Upper lobe of left lung (tissue), 6 donors: Measurements from ENCODE around the gene DZIP1L. TPM values are rescaled to one million over a fixed set of nuclear protein-coding genes. Genes with fewer than 3 reads are reported as not detected.

Experiments used
- ATAC-seq, 2 donors: fragments of 200-7000 bp; cut with Tn5 transposase; one replicate each; pipeline ENCODE4 v1.9.1; 2022; ENCODE audit warnings: mild to moderate bottlenecking in 2 of 2, moderate library complexity in 2 of 2; ENCODE audit not compliant: low FRiP score in 2 of 2
- DNase-seq, 2 donors: peaks; one replicate each; pipeline ENCODE4 v3.0.0-alpha.2; 2019 to 2020
- H3K27ac ChIP-seq, 4 donors: fragments of 200-600 bp; sonication (generic); one replicate each; pipeline ENCODE4 v1.5.1; 2016 to 2019
- H3K27me3 ChIP-seq, 4 donors: fragments of 200-600 bp; sonication (generic); one replicate each; pipeline ENCODE4 v1.5.1; 2017 to 2019
- H3K36me3 ChIP-seq, 4 donors: fragments of 200-600 bp; sonication (generic); one replicate each; pipeline ENCODE4 v1.5.1; 2016 to 2019
- H3K4me1 ChIP-seq, 4 donors: fragments of 200-600 bp; sonication (generic); one replicate each; pipeline ENCODE4 v1.5.1; 2018 to 2019
- H3K4me3 ChIP-seq, 4 donors: fragments of 200-600 bp; sonication (generic); one replicate each; pipeline ENCODE4 v1.5.1; 2017 to 2019; ENCODE audit warnings: mild to moderate bottlenecking in 2 of 4, moderate library complexity in 1 of 4
- H3K9me3 ChIP-seq, 4 donors: fragments of 200-600 bp; sonication (generic); one replicate each; pipeline ENCODE4 v1.5.1; 2018 to 2019
- EP300 ChIP-seq, 4 donors: sonication (generic); formaldehyde crosslinking; IDR thresholded peaks; one replicate each; pipeline ENCODE4 v1.5.1; 2017; ENCODE audit warnings: antibody characterized with exemption in 4 of 4, control low read depth in 2 of 4
- POLR2A ChIP-seq, 4 donors: fragments of 450-650 bp; IDR thresholded peaks; one replicate each; pipeline ENCODE4 v1.5.1; 2016 to 2017; ENCODE audit warnings: antibody characterized with exemption in 4 of 4, mild to moderate bottlenecking in 2 of 4
- POLR2AphosphoS5 ChIP-seq, 2 donors: sonication (generic); formaldehyde crosslinking; IDR thresholded peaks; one replicate each; pipeline ENCODE4 v1.5.1; 2017; ENCODE audit warnings: antibody characterized with exemption in 2 of 2
- WGBS, 2 donors: methylation state at CpG; one replicate each; pipeline ENCODE4 v1.1.5; 2017 to 2018; 5-methylcytosine and 5-hydroxymethylcytosine counted together
- total RNA-seq, 6 donors: library from RNA; depleted of rRNA in 4 of 6; stranded (reverse); fragments of >200 nt in 4 of 6; gene quantifications; one replicate each; pipeline versions ENCODE4 v1.1.0 to v1.2.1, GENCODE V29; 2016 to 2021
- TF ChIP-seq, protein P1 (sequence below), 6 experiments: fragments of 450-650 bp in 4 of 6; fragments of 200-600 bp in 2 of 6; sonication (generic) in 2 of 6; IDR thresholded peaks; one replicate each; pipeline ENCODE4 v1.5.1; 2016 to 2019; ENCODE audit warnings: antibody characterized with exemption in 6 of 6
- donor health status: DM: no; HTN: no; CAD: no; lungs with moderate emphysema.
- donor health status: DM: no; HTN: yes; CAD: no; lungs with severe emphysema.

The DZIP1L gene
- total RNA-seq, 6 donors from 2014 or later = 15.9 to 97.4 (median 24.5) TPM

- no peak overlapping the region for H3K27ac ChIP-seq
- 62 to 67% methylated on average over 4 of the region's 4 CpGs for WGBS, 2 donors
- no peak overlapping the region for H3K4me3 ChIP-seq
- no peak for TF ChIP-seq POLR2A (IDR thresholded peaks at IDR 0.05)
- TF ChIP-seq, protein P1, sequence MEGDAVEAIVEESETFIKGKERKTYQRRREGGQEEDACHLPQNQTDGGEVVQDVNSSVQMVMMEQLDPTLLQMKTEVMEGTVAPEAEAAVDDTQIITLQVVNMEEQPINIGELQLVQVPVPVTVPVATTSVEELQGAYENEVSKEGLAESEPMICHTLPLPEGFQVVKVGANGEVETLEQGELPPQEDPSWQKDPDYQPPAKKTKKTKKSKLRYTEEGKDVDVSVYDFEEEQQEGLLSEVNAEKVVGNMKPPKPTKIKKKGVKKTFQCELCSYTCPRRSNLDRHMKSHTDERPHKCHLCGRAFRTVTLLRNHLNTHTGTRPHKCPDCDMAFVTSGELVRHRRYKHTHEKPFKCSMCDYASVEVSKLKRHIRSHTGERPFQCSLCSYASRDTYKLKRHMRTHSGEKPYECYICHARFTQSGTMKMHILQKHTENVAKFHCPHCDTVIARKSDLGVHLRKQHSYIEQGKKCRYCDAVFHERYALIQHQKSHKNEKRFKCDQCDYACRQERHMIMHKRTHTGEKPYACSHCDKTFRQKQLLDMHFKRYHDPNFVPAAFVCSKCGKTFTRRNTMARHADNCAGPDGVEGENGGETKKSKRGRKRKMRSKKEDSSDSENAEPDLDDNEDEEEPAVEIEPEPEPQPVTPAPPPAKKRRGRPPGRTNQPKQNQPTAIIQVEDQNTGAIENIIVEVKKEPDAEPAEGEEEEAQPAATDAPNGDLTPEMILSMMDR (IDR thresholded peaks at IDR 0.05) = no peak
- no peak for TF ChIP-seq EP300 (IDR thresholded peaks at IDR 0.05)
- TF ChIP-seq POLR2AphosphoS5 (IDR thresholded peaks at IDR 0.05) = no peak
- ATAC-seq = no peak
- H3K4me1 ChIP-seq = peaks cover 4 to 21% (median 7%) of the 10 kb centered on the region in 4 donors
- no peaks in the 10 kb centered on the region for H3K36me3 ChIP-seq
- no peak for DNase-seq
- no peaks in the 10 kb centered on the region for H3K27me3 ChIP-seq
- H3K9me3 ChIP-seq = no peaks in the 10 kb centered on the region
These were observed 4.0 kb upstream of the DZIP1L start for GRCh38 chr3:138119423-138119766.

DNA sequence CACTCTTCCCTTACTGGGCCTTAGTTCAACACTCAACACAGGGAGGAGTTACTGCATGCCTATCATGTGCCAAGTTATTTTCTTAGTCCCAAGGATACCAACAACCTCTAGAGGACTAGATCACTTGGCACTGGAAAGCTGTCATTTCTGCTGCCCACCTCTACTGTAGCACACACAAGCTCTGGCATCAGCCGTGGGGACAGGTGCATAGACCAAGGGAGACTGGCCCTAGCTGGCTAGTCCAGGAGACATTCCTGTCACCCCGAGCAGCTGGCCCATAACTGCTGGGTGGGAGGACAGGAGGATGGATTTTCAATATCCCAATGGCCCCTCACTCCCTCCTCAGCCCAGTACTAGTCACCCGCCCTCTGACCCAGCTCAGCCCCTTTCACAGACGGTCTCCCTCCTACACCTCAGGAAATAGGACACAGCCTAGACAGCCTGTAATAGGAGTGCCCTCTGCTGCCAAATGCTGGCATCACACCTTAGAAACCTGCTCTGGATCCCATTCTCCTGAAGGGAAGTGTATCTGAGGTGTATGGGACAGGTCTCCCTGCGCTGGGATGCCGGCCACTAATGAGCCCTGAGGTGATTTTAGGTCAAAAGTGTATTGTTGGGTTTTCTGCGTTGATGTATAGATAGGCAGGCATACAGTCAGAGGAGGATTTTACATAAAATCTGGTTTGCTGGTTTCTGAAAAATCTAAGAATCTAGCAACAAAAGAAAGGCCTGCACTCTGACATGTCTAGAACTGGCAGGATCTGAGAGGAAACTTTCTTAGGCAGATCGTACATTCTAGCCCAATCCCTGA lies 3.4 kb upstream of the DZIP1L start:
- no peak overlapping the region for H3K27ac ChIP-seq

DNA sequence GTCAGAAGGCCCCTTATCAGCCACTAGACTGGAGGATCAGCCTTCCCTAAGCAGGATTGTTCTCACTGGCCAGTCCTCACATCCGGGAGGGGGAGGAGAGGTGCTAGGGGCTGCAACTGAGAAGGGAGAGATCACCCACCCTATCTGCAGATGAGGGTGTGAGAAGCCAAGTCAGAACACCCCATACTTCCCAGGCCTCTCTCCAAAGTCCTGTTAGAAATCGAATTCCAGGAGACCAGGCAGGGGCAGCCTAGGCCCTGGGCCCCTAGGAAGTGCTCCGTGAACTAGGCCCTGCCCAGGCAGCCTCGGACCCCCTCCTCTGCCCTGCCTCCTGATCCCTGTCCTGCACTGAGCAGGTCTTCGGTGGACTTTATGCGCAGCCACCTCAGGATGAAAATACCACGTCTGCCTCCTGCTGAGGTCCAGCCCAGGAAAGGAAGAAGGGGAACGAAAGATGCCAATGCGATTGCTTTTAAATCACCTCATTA lies 933 bp downstream of the DZIP1L start:
- WGBS, 2 donors = 18 to 21% methylated on average over 9 of the region's 9 CpGs
- H3K4me3 ChIP-seq = peak overlapping the region in 3 of 4 donors; percentile 75 to 86 (median 83)
- ATAC-seq (peak; percentile 3 to 13), DNase-seq (peak in 1 of 2 donors; percentile 30)
- no peaks in the 10 kb centered on the region for H3K36me3 ChIP-seq
- peak overlapping the region; percentile 79 to 91 (median 87) for H3K27ac ChIP-seq
- no peaks in the 10 kb centered on the region for H3K9me3 ChIP-seq
- H3K27me3 ChIP-seq = no peaks in the 10 kb centered on the region
- no peak for TF ChIP-seq POLR2A (IDR thresholded peaks at IDR 0.05)
- TF ChIP-seq, protein P1 (IDR thresholded peaks at IDR 0.05) = no peak
- no peak for TF ChIP-seq EP300 (IDR thresholded peaks at IDR 0.05)
- TF ChIP-seq POLR2AphosphoS5 (IDR thresholded peaks at IDR 0.05) = no peak
- H3K4me1 ChIP-seq = peaks cover 8 to 27% (median 11%) of the 10 kb centered on the region in 4 donors

More for the DNA sequence above, 3.4 kb upstream of the DZIP1L start:
- WGBS, 2 donors = 33 to 39% methylated on average over 8 of the region's 8 CpGs
- TF ChIP-seq EP300 (IDR thresholded peaks at IDR 0.05) = no peak
- TF ChIP-seq, protein P1 (IDR thresholded peaks at IDR 0.05) = peak; percentile 54 to 78 (median 76)
- no peak for TF ChIP-seq POLR2A (IDR thresholded peaks at IDR 0.05)
- ATAC-seq = peak; percentile 74 to 84
- Histone ChIP-seq H3K4me3 (no peak overlapping the region), H3K4me1 (peaks cover 8 to 27% (median 11%) of the 10 kb centered on the region in 4 donors), H3K36me3 (no peaks in the 10 kb centered on the region), H3K27me3 (no peaks in the 10 kb centered on the region), H3K9me3 (no peaks in the 10 kb centered on the region)
- peak in 1 of 2 donors; percentile 77 for DNase-seq

DNA sequence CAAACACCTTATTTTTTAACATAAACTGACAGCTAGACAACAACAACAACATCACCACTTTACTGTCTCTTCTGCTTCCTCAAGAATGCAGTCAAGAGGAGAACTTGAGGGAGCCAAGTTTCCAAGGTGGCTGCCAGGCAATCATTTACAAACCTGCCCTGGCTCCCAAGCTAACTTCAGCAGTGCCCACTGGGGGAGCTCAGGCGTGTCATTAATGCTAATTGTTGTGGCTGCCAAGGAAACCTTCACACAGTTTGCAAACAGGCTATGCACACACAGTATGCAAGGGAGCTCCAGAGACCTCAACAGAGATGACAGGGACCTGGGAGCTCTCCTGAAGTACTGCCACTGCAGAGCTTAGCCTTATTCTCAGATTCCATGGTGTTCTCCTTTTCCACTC lies 2.1 kb downstream of the DZIP1L start:
- no peak for DNase-seq
- no peak for TF ChIP-seq POLR2A (IDR thresholded peaks at IDR 0.05)
- TF ChIP-seq, protein P1 (IDR thresholded peaks at IDR 0.05) = no peak
- TF ChIP-seq POLR2AphosphoS5 (IDR thresholded peaks at IDR 0.05) = no peak
- no peak for TF ChIP-seq EP300 (IDR thresholded peaks at IDR 0.05)

More for the DNA sequence above, 2.1 kb downstream of the DZIP1L start:
- no peak for ATAC-seq
- Histone ChIP-seq H3K36me3 (no peaks in the 10 kb centered on the region), H3K27me3 (no peaks in the 10 kb centered on the region), H3K27ac (no peak overlapping the region), H3K9me3 (no peaks in the 10 kb centered on the region), H3K4me3 (no peak overlapping the region), H3K4me1 (peaks cover 8 to 22% (median 10%) of the 10 kb centered on the region in 4 donors)
- WGBS, 2 donors = 50 to 91% methylated on average over 1 of the region's 1 CpG
